Fibroblast of villous mesenchyme (primary cell): ENCODE results near the gene TAPBPL. TPM values are rescaled to one million over a fixed set of nuclear protein-coding genes. Genes with fewer than 3 reads are reported as not detected.
"Not testable (repeated sequence)": the region's sequence is repeated elsewhere in the genome, so short reads cannot be mapped to it uniquely, and the experiment has no call there.

ENCODE experiments used
- DNase-seq: peaks from one replicate; pipeline ENCODE4 v3.0.0-alpha.2; 2010; ENCODE audit warnings: low read depth
- H3K4me3 ChIP-seq: 2 replicates; pipeline ENCODE4 v1.5.1; 2011; ENCODE audit warnings: low read depth, mild to moderate bottlenecking, low read length
- total RNA-seq: library from RNA; depleted of rRNA; stranded (reverse); fragments of >200 nt; gene quantifications from 2 replicates; pipeline ENCODE4 v1.2.3, GENCODE V29; 2012
- TF ChIP-seq, protein P1 (sequence below): IDR thresholded peaks from 2 replicates; pipeline ENCODE4 v1.5.1; 2012; ENCODE audit warnings: low read depth, mild to moderate bottlenecking, low read length; ENCODE audit not compliant: insufficient read depth

The TAPBPL gene
- total RNA-seq, 1 donor: 7.3 TPM

DNA sequence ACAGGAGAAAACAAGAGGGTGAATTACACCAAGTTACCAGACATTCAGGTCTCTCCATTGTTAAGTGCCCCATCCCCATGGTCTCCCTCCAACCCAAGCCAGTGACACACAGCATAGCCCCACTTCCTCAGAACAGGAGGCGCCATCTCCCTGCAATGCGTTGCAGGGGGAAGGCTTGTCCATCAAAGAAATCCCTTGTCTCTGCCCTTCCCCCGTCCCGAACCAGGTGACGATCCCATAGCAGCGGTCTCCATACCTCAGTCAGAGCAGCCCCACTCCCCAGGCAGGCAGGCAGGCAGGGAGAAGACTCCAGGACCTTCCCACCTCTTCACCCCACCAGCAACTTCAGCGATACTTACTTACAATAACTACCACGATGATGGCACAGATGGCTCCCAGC lies 12.7 kb downstream of the TAPBPL start:
- TF ChIP-seq, protein P1, sequence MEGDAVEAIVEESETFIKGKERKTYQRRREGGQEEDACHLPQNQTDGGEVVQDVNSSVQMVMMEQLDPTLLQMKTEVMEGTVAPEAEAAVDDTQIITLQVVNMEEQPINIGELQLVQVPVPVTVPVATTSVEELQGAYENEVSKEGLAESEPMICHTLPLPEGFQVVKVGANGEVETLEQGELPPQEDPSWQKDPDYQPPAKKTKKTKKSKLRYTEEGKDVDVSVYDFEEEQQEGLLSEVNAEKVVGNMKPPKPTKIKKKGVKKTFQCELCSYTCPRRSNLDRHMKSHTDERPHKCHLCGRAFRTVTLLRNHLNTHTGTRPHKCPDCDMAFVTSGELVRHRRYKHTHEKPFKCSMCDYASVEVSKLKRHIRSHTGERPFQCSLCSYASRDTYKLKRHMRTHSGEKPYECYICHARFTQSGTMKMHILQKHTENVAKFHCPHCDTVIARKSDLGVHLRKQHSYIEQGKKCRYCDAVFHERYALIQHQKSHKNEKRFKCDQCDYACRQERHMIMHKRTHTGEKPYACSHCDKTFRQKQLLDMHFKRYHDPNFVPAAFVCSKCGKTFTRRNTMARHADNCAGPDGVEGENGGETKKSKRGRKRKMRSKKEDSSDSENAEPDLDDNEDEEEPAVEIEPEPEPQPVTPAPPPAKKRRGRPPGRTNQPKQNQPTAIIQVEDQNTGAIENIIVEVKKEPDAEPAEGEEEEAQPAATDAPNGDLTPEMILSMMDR: no peak
- H3K4me3 ChIP-seq: no peak overlapping the region
- DNase-seq: no peak

DNA sequence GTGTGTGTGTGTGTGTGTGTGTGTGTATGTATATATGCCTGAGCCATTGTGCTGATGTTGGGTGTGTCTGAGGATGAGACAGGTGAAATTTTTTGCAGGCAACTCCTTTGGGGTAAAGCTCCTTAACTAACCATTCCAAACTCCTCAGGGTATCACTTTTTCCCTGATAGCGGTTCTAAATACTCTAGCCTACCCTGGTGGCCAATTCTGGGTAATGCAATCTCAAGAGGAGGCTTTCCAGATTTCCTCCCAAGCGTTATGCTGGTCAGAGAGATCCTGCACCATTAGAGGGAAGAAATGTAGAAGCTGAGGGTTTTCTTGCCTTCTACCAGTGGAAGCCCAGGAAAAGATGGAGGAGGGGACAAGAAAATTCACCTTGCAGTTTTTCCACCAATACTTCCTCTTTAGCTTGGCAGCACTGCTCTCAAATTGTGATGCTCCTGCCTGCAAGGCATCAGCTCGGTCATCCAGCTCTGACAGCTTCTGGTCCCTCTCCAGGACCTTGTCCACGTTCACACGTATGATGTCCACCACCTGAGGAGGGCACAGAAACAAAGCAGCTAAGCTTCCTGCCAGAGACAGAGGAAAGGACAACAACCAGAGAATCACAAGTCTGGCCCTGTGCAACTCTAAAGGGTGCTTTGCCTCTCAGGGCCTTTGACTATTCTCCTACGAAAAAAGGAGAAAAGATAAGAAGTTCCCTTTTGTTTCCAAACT lies 13.8 kb downstream of the TAPBPL start:
- DNase-seq: peak; percentile 78
- no peak overlapping the region for H3K4me3 ChIP-seq
- TF ChIP-seq, protein P1: peak; percentile 95

DNA sequence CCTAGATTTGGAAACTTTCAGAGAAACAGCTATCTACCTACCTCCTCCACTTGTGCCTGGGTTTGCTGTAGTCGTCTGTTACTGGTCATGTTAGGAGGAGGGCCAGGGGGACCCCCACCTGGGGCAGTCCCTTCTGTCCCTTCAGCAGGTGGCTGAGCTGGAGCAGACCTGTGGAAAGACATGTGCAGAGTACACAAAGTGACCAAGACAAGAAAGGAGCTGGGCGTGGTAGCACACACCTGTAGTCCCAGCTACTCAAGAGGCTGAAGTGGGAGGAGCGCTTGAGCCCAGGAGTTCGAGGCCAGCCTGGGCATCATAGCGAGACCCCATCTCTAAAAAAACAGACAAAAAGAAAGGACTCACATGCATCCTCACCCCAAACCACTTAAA lies 14.3 kb downstream of the TAPBPL start:
- H3K4me3 ChIP-seq: no peak overlapping the region
- no peak for DNase-seq
- TF ChIP-seq, protein P1: no peak

DNA sequence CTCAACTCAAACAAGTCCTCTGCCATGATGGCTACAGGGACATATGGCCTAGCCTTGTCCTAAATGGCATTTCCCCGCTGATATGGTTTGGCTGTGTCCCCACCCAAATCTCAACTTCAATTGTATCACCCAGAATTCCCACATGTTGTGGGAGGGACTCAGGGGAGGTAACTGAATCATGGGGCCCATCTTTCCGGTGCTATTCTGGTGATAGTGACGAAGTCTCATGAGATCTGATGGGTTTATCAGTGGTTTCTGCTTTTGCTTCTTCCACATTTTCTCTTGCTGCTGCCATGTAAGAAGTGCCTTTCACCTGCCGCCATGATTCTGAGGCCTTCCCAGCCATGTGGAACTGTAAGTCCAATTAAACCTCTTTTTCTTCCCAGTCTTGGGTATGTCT lies 14.9 kb downstream of the TAPBPL start:
- H3K4me3 ChIP-seq, DNase-seq: not testable (repeated sequence)

DNA sequence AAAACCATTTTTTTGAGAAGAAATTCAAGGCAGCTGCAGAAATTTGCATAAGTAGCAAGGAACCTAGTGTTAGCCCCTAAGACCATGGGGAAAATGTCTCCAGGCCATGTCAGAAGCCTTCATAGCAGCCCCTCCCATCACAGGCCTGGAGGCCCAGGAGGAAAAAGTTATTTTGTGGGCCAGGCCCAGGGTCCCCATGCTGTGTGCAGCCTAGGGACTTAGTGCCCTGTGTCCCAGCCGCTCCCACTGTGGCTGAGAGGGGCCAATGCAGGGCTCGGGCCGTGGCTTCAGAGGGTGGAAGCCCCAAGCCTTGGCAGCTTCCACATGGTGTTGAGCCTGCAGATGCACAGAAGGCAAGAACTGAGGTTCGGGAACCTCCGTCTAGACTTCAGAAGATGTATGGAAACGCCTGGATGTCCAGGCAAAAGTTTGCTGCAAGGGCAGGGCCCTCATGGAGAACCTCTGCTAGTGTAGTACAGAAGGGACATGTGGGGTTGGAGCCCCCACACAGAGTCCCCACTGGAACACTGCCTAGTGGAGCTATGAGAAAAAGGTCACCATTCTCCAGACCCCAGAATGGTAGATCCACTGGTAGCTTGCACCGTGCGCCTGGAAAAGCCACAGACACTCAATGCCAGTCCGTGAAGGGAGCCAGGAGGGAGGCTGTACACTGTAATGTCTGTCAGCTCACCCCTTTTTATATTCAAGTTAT lies 15.9 kb downstream of the TAPBPL start:
- not testable (repeated sequence) for H3K4me3 ChIP-seq, DNase-seq

DNA sequence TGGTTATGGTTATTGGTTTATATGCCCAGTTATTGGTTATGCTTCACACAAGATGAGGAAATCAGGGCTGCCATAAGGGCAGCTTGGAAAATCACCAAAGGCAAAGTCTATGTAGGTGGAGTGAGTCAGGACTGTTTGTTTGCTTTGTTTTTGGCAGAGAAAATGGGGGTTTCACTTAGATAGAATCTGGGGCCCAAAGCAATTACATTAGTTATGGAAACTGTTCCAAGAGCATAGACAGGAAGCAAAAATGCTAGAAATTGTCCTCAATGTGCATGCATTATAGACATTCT lies 16.4 kb downstream of the TAPBPL start:
- DNase-seq: no peak
- TF ChIP-seq, protein P1: no peak
- H3K4me3 ChIP-seq: no peak overlapping the region

DNA sequence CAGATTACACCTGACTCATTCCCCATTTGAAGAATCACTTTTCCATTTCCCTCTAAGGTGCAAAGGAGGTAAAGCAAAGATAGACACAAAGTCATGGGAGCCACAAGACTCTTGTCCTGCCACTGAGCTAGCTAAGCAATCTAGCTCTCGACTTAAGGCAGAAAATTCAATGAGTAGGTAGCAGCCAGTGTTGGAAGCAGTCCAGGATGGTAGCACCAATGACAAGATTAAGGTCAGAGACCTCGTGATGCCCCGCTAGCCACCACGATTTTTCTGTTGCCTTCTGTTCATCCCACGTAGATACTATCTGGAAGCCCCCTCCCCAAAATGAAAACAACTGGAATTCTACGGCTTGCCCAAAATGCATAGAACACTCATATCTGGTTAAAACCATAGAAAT lies 17.2 kb downstream of the TAPBPL start:
- H3K4me3 ChIP-seq: peak overlapping the region; percentile 78
- DNase-seq: no peak
- TF ChIP-seq, protein P1: no peak
